Measurements from ENCODE around the gene LNX1. TPM values are rescaled to one million over a fixed set of nuclear protein-coding genes. Genes with fewer than 3 reads are reported as not detected.

LNX1 gene
- polyA plus RNA-seq, 2 of the 4 experiments (the other 2 are of a cell fraction): 0.04 to 0.14 TPM

- DNase-seq (ENCODE audit: low read depth in 1 of 2, low spot score in 1 of 2): no peak
- CTCF ChIA-PET: no interaction called here
- Histone ChIP-seq H3K27ac (no peak overlapping the region), H3K4me1 (peaks cover 14% of the 10 kb centered on the region; the same call in 2 of the 3 replicates), H3K4me2 (no peak overlapping the region), H3K9me3 (no peaks in the 10 kb centered on the region), H3K4me3 (no peak overlapping the region)
- ATAC-seq: no peak
- no peak for FAIRE-seq
- TF ChIP-seq MAX (IDR thresholded peaks at IDR 0.05) (no peak), TP53 (CRISPR knock-in tag; IDR thresholded peaks at IDR 0.05) (no peak)
- WGBS (ENCODE audit: missing lambda C conversion rate): no CpG with 5 or more reads among the region's 4 CpGs
- POLR2A ChIA-PET: no interaction called here
Observed at GRCh38 chr4:53575552-53575951, 15.7 kb downstream of the LNX1 start.

GRCh38 chr4:53574528-53574927, 16.8 kb downstream of the LNX1 start:
- no peak for DNase-seq (ENCODE audit: low read depth in 1 of 2, low spot score in 1 of 2)
- Histone ChIP-seq H3K4me1 (peaks cover 14% of the 10 kb centered on the region; the same call in 2 of the 3 replicates), H3K4me2 (no peak overlapping the region), H3K4me3 (no peak overlapping the region), H3K9me3 (no peaks in the 10 kb centered on the region), H3K27ac (no peak overlapping the region)
- TF ChIP-seq MAX (IDR thresholded peaks at IDR 0.05) (no peak), HOXA7 (CRISPR knock-in tag; IDR thresholded peaks at IDR 0.05) (no peak), NR3C1 (IDR thresholded peaks at IDR 0.05) (no peak), SMC3 (IDR thresholded peaks at IDR 0.05) (no peak), SREBF2 (IDR thresholded peaks at IDR 0.05) (no peak), FOXS1 (CRISPR knock-in tag; IDR thresholded peaks at IDR 0.05) (no peak)
- no peak for ATAC-seq
- ChIA-PET POLR2A (no interaction called here), CTCF (no interaction called here)
- no peak for FAIRE-seq
- 75% methylated on average over 1 of the region's 1 CpG for WGBS (ENCODE audit: missing lambda C conversion rate)

- H3K4me2 ChIP-seq: no peak overlapping the region
- peaks cover 14% of the 10 kb centered on the region; the same call in 2 of the 3 replicates for H3K4me1 ChIP-seq
- FAIRE-seq (no peak), ATAC-seq (no peak), DNase-seq (ENCODE audit: low read depth in 1 of 2, low spot score in 1 of 2) (no peak)
- 11% methylated on average over 1 of the region's 3 CpGs for WGBS (ENCODE audit: missing lambda C conversion rate)
- POLR2A ChIA-PET: no interaction called here
- CTCF ChIA-PET: interaction anchor here (0.5 kb wide), 1 partner anchor 338 kb away, joined by 3 read pairs; no protein-coding TSS in a partner anchor
- H3K27ac ChIP-seq: no peak overlapping the region
- no peaks in the 10 kb centered on the region for H3K9me3 ChIP-seq
- no peak overlapping the region for H3K4me3 ChIP-seq
- TF ChIP-seq BCL3 (IDR thresholded peaks at IDR 0.05): no peak
- TF ChIP-seq HES2 (IDR thresholded peaks at IDR 0.05): no peak
- no peak for TF ChIP-seq TFCP2L1 (CRISPR knock-in tag; IDR thresholded peaks at IDR 0.05)
- TF ChIP-seq E2F6 (IDR thresholded peaks at IDR 0.05; ENCODE audit: borderline replicate concordance, low read depth): no peak
- no peak for TF ChIP-seq TP53 (CRISPR knock-in tag; IDR thresholded peaks at IDR 0.05)
- no peak for TF ChIP-seq JUNB (IDR thresholded peaks at IDR 0.05)
- TF ChIP-seq ELK1 (IDR thresholded peaks at IDR 0.05; ENCODE audit: low read depth, low read length): no peak
- no peak for TF ChIP-seq MAFK (IDR thresholded peaks at IDR 0.05; ENCODE audit: partially characterized antibody)
- TF ChIP-seq MAX (IDR thresholded peaks at IDR 0.05): no peak
- no peak for TF ChIP-seq HDAC2 (IDR thresholded peaks at IDR 0.05)
- no peak for TF ChIP-seq KDM5A (IDR thresholded peaks at IDR 0.05)
- no peak for TF ChIP-seq HOXB5 (CRISPR knock-in tag; IDR thresholded peaks at IDR 0.05)
- TF ChIP-seq NFE2L2 (conservative IDR thresholded peaks at IDR 0.05; ENCODE audit: low read length): no peak
- TF ChIP-seq POLR2A (IDR thresholded peaks at IDR 0.05; ENCODE audit: low read length): no peak
- no peak for TF ChIP-seq JUN (IDR thresholded peaks at IDR 0.05)
- no peak for TF ChIP-seq BHLHE40 (IDR thresholded peaks at IDR 0.05; ENCODE audit: low read depth, low read length)
- TF ChIP-seq ZSCAN20 (CRISPR knock-in tag; IDR thresholded peaks at IDR 0.05): no peak
Observed at GRCh38 chr4:53573696-53574095, 17.6 kb downstream of the LNX1 start.
